GM18498 (cell line): ENCODE data around the gene INPP5A.

Source experiments
- ATAC-seq: cut with Tn5 transposase; IDR thresholded peaks from one replicate; pipeline ENCODE4 v1.9.1; 2021; ENCODE audit warnings: mild to moderate bottlenecking, moderate library complexity; ENCODE audit not compliant: unreplicated experiment

The INPP5A gene

GRCh38 chr10:132608511-132609195 lies 71.1 kb downstream of the INPP5A start:
- no peak for ATAC-seq

GRCh38 chr10:132609211-132609610 lies 71.6 kb downstream of the INPP5A start:
- ATAC-seq, result no peak

- no peak for ATAC-seq
Observed at GRCh38 chr10:132610071-132610701, 72.6 kb downstream of the INPP5A start.

GRCh38 chr10:132611026-132611910 lies 73.7 kb downstream of the INPP5A start:
- no peak for ATAC-seq

- no peak for ATAC-seq
Observed at GRCh38 chr10:132611986-132612385, 74.4 kb downstream of the INPP5A start.

GRCh38 chr10:132612571-132613504 lies 75.3 kb downstream of the INPP5A start:
- no peak for ATAC-seq

- no peak for ATAC-seq
Observed at GRCh38 chr10:132613566-132614348, 76.2 kb downstream of the INPP5A start.

GRCh38 chr10:132614431-132615340 lies 77.1 kb downstream of the INPP5A start:
- no peak for ATAC-seq

- ATAC-seq, result no peak
Observed at GRCh38 chr10:132615341-132616169, 78.0 kb downstream of the INPP5A start.

GRCh38 chr10:132616170-132616995 lies 78.8 kb downstream of the INPP5A start:
- ATAC-seq, result no peak

- ATAC-seq, result no peak
Observed at GRCh38 chr10:132616996-132617736, 79.6 kb downstream of the INPP5A start.

- no peak for ATAC-seq
Observed at GRCh38 chr10:132617737-132618052, 80.1 kb downstream of the INPP5A start.

- ATAC-seq, result no peak
Observed at GRCh38 chr10:132618158-132618919, 80.8 kb downstream of the INPP5A start.

GRCh38 chr10:132619927-132620326 lies 82.3 kb downstream of the INPP5A start:
- ATAC-seq, result no peak

GRCh38 chr10:132624061-132624846 lies 86.7 kb downstream of the INPP5A start:
- ATAC-seq, result no peak
